Keratinocyte (primary cell): ENCODE results near the gene FPGT.

Source experiments
- EZH2 ChIP-seq: IDR thresholded peaks from one replicate; pipeline ENCODE4 v1.6.1; 2012; ENCODE audit warnings: inconsistent platforms, mild to moderate bottlenecking, low read length, moderate library complexity
- TF ChIP-seq, protein P1 (sequence below), 3 experiments: IDR thresholded peaks in 1 of 3; conservative IDR thresholded peaks in 1 of 3; optimal IDR thresholded peaks in 1 of 3; 2 replicates in 2 of 3; 3 replicates in 1 of 3; pipeline versions ENCODE3 to v1.5.1; 2011; ENCODE audit warnings: low read length in 3 of 3, mild to moderate bottlenecking in 3 of 3, moderate library complexity in 2 of 3, control low read depth in 1 of 3, inconsistent platforms in 1 of 3; ENCODE audit not compliant: insufficient read depth in 2 of 3; ENCODE audit errors: extremely low read depth in 1 of 3

DNA sequence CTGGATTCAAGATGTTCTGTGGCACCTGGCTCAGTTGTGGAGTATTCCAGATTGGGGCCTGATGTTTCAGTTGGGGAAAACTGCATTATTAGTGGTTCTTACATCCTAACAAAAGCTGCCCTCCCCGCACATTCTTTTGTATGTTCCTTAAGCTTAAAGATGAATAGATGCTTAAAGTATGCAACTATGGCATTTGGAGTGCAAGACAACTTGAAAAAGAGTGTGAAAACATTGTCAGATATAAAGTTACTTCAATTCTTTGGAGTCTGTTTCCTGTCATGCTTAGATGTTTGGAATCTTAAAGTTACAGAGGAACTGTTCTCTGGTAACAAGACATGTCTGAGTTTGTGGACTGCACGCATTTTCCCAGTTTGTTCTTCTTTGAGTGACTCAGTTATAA, 7.2 kb downstream of the FPGT start:
- no peak for TF ChIP-seq EZH2
- TF ChIP-seq, protein P1, sequence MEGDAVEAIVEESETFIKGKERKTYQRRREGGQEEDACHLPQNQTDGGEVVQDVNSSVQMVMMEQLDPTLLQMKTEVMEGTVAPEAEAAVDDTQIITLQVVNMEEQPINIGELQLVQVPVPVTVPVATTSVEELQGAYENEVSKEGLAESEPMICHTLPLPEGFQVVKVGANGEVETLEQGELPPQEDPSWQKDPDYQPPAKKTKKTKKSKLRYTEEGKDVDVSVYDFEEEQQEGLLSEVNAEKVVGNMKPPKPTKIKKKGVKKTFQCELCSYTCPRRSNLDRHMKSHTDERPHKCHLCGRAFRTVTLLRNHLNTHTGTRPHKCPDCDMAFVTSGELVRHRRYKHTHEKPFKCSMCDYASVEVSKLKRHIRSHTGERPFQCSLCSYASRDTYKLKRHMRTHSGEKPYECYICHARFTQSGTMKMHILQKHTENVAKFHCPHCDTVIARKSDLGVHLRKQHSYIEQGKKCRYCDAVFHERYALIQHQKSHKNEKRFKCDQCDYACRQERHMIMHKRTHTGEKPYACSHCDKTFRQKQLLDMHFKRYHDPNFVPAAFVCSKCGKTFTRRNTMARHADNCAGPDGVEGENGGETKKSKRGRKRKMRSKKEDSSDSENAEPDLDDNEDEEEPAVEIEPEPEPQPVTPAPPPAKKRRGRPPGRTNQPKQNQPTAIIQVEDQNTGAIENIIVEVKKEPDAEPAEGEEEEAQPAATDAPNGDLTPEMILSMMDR (optimal IDR thresholded peaks at IDR 0.05 in 1 of 3, IDR thresholded peaks at IDR 0.05 in 1 of 3, conservative IDR thresholded peaks at IDR 0.05 in 1 of 3; ENCODE audit: extremely low read depth in 1 of 3, insufficient read depth in 2 of 3, low read length in 3 of 3), result no peak
